Measurements from ENCODE around the gene PARVA. TPM values are rescaled to one million over a fixed set of nuclear protein-coding genes. Genes with fewer than 3 reads are reported as not detected.

PARVA gene
- total and polyA plus RNA-seq, 2 of the 8 experiments (the other 6 are each of a cell fraction or from before 2014, with no cell fraction given): 3.1 to 13.5 TPM

DNA sequence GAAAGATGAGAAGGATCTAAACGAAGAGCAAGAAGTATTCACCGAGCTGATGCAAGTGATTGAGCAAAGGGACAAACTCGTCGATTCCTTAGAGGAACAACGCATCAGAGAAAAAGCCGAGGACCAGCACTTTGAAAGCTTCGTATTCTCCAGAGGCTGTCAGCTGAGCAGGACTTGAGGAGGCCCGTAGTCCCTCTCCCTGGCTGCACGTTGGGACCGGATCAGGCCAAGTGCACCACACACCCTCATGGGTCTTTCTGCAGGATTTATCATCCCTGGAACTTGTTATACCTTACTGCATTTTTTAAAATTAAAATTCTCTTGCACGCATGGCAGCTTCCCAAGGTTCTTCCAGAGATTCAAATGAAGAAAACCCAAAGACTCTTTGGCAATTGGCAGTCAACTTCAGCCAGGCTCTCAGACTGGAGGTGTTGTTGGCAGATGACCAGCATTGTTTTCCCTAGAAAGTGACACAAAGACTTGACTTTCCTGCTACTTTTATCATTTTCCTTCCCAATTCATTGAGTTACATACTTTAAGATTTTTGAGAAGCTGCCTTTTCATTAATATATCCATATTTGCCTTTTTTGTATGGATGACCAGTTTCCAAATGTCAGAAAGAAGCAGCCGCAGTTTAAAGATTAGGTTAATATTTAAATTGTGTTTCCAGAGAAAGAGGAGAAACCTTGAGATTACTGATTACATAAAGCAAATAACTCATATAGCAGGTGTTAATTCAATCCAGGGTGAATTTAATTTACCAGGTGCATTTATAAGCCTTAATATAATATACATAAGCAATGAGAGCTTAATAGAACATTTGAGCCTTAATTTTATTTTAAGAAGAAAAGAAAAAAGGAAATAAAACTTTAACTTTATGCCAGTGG, 18.8 kb upstream of the PARVA start:
- DNase-seq (ENCODE audit: low read depth in 1 of 2, low spot score in 2 of 2) (no peak), FAIRE-seq (no peak)
- Histone ChIP-seq H3K27me3 (replicated peaks in 1 of 4; ENCODE audit: control insufficient read depth in 3 of 4, extremely low read depth in 1 of 4, insufficient read depth in 3 of 4, low read length in 3 of 4) (no peaks in the 10 kb centered on the region), H4K8ac (ENCODE audit: extremely low read depth, insufficient read depth, low read length) (no peak overlapping the region), H3K9me3 (ENCODE audit: insufficient read depth in 2 of 2, low read depth in 1 of 2, low read length in 1 of 2) (no peaks in the 10 kb centered on the region), H2BK12ac (ENCODE audit: low read depth, low read length) (no peak overlapping the region), H2AK5ac (ENCODE audit: low read depth, low read length) (no peak overlapping the region), H4K5ac (ENCODE audit: insufficient read length, low read depth, low read length) (no peak overlapping the region), H3K56ac (replicated peaks; ENCODE audit: insufficient read length, low read depth, low read length) (no peak overlapping the region), H3K4me3 (ENCODE audit: extremely low read depth in 1 of 4, insufficient read depth in 2 of 4, low read depth in 3 of 4, low read length in 4 of 4) (no peak overlapping the region), H3K23ac (ENCODE audit: insufficient read length) (no peak overlapping the region), H3K79me2 (ENCODE audit: control insufficient read depth in 1 of 2, insufficient read depth in 2 of 2, low read length in 2 of 2) (no peaks in the 10 kb centered on the region), H4K91ac (replicated peaks; ENCODE audit: insufficient read length, low read length) (no peak overlapping the region), H2AFZ (ENCODE audit: low read length) (peak overlapping the region; percentile 33; the same call in 1 of the 2 replicates), H3K18ac (ENCODE audit: extremely low read depth, low read length) (no peak overlapping the region), H3K36me3 (ENCODE audit: control insufficient read depth in 2 of 4, insufficient read depth in 4 of 4, low read length in 3 of 4) (no peaks in the 10 kb centered on the region), H2BK20ac (ENCODE audit: low read length) (no peak overlapping the region), H3K23me2 (ENCODE audit: low read depth, low read length) (no peaks in the 10 kb centered on the region), H3K14ac (ENCODE audit: insufficient read length) (no peak overlapping the region), H3K9ac (replicated peaks in 1 of 4; ENCODE audit: extremely low read depth in 1 of 4, low read depth in 3 of 4, low read length in 3 of 4) (no peak overlapping the region), H3K4ac (replicated peaks; ENCODE audit: insufficient read length, low read depth, low read length) (no peak overlapping the region), H3K27ac (ENCODE audit: low read depth, low read length) (no peak overlapping the region), H3K79me1 (ENCODE audit: low read depth, low read length) (no peaks in the 10 kb centered on the region), H4K20me1 (replicated peaks in 1 of 2; ENCODE audit: control insufficient read depth in 1 of 2, insufficient read depth in 2 of 2, low read length in 2 of 2) (no peaks in the 10 kb centered on the region), H3K4me2 (ENCODE audit: insufficient read depth in 1 of 2, low read depth in 2 of 2, low read length in 2 of 2) (no peak overlapping the region), H2BK120ac (replicated peaks; ENCODE audit: low read depth, low read length) (no peak overlapping the region), H3K4me1 (replicated peaks in 1 of 4; ENCODE audit: control insufficient read depth in 3 of 4, insufficient read depth in 4 of 4, low read length in 3 of 4) (no peaks in the 10 kb centered on the region; a peak in 1 of 7 replicates), H2BK15ac (ENCODE audit: low read length) (no peak overlapping the region), H2BK5ac (ENCODE audit: low read depth, low read length) (no peak overlapping the region)
- POLR2A ChIA-PET (ENCODE audit: partially characterized antibody): interaction anchor here (1.0 to 1.5 kb wide), 2 partner anchors 11 to 19 kb away, joined by 3 to 4 read pairs; partner anchors contain the start of gene PARVA
- WGBS, 2 experiments (ENCODE audit: extremely low coverage in 1 of 2, insufficient coverage in 1 of 2, insufficient read length in 1 of 2, insufficient replicate concordance in 2 of 2, low coverage in 1 of 2, low lambda C conversion rate in 2 of 2, missing lambda C conversion rate in 1 of 2): 87% methylated on average over 12 of the region's 12 CpGs; no CpG with 5 or more reads in 1 of the 2 experiments
- CTCF ChIA-PET (ENCODE audit: partially characterized antibody): interaction anchor here (0.7 to 1.7 kb wide), 2 partner anchors 70 to 976 kb away, joined by 4 read pairs; no protein-coding TSS in a partner anchor
- TF ChIP-seq SIRT6 (IDR thresholded peaks at IDR 0.05; ENCODE audit: low read length) (no peak), JUN (IDR thresholded peaks at IDR 0.05; ENCODE audit: low read depth, low read length) (no peak), CHD2 (IDR thresholded peaks at IDR 0.05; ENCODE audit: low read length) (no peak), ZNF274 (IDR thresholded peaks at IDR 0.05; ENCODE audit: borderline replicate concordance, extremely low read depth, low read length) (no peak), RBBP5 (IDR thresholded peaks at IDR 0.05; ENCODE audit: borderline replicate concordance, low read depth, low read length) (no peak), MAFK (IDR thresholded peaks at IDR 0.05; ENCODE audit: low read depth, low read length) (no peak), TAF1 (IDR thresholded peaks at IDR 0.05; ENCODE audit: low read depth, low read length) (no peak), KDM5A (IDR thresholded peaks at IDR 0.05; ENCODE audit: low read length) (no peak), YY1 (IDR thresholded peaks at IDR 0.05; ENCODE audit: low read depth, low read length) (no peak), SP4 (IDR thresholded peaks at IDR 0.05; ENCODE audit: low read length) (no peak), TEAD4 (IDR thresholded peaks at IDR 0.05; ENCODE audit: low read depth, low read length) (no peak)
- TF ChIP-seq, protein P1, sequence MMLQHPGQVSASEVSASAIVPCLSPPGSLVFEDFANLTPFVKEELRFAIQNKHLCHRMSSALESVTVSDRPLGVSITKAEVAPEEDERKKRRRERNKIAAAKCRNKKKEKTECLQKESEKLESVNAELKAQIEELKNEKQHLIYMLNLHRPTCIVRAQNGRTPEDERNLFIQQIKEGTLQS (IDR thresholded peaks at IDR 0.05; ENCODE audit: insufficient read depth, low read depth, low read length): no peak
- TF ChIP-seq, protein P2, sequence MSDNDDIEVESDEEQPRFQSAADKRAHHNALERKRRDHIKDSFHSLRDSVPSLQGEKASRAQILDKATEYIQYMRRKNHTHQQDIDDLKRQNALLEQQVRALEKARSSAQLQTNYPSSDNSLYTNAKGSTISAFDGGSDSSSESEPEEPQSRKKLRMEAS (IDR thresholded peaks at IDR 0.05): no peak

Measured in H1 (cell line).